CD4-positive, alpha-beta T cell treated with Interleukin-4 for 1 hour (primary cell): ENCODE data around the gene CIDEA.

Experiments
- DNase-seq, 2 donors: peaks; one replicate each; pipeline ENCODE4 v3.0.0-alpha.2; 2020 to 2022

Gene CIDEA

GRCh38 chr18:12324991-12325725, 71.0 kb downstream of the CIDEA start:
- DNase-seq, result no peak

- DNase-seq, result no peak
These were observed 71.6 kb downstream of the CIDEA start for GRCh38 chr18:12325726-12326245.

- no peak for DNase-seq
These were observed 72.7 kb downstream of the CIDEA start for GRCh38 chr18:12326711-12327460.
